HEK293 (cell line): ENCODE measurements around the gene TRAFD1.

Experiments used
- GFI1B ChIP-seq: fragments of 450-650 bp; formaldehyde crosslinking; IDR thresholded peaks from 2 replicates; pipeline ENCODE4 v1.5.1; 2016; ENCODE audit warnings: missing biosample characterization, missing genetic modification characterization
- MZF1 ChIP-seq: fragments of 450-650 bp; formaldehyde crosslinking; IDR thresholded peaks from 2 replicates; pipeline ENCODE4 v1.5.1; 2017; ENCODE audit warnings: missing biosample characterization, missing genetic modification characterization, borderline replicate concordance
- OSR2 ChIP-seq: fragments of 450-650 bp; formaldehyde crosslinking; IDR thresholded peaks from 2 replicates; pipeline ENCODE4 v1.5.1; 2016; ENCODE audit warnings: missing biosample characterization, missing genetic modification characterization
- SCRT1 ChIP-seq: fragments of 450-650 bp; formaldehyde crosslinking; IDR thresholded peaks from 2 replicates; pipeline ENCODE4 v1.5.1; 2016; ENCODE audit warnings: missing biosample characterization, missing genetic modification characterization, borderline replicate concordance
- ZBTB17 ChIP-seq: fragments of 450-650 bp; formaldehyde crosslinking; IDR thresholded peaks from 2 replicates; pipeline ENCODE4 v1.5.1; 2016; ENCODE audit warnings: missing biosample characterization, missing genetic modification characterization
- ZFP69B ChIP-seq: fragments of 450-650 bp; formaldehyde crosslinking; IDR thresholded peaks from 2 replicates; pipeline ENCODE4 v1.5.1; 2016; ENCODE audit warnings: missing biosample characterization, missing genetic modification characterization
- ZNF132 ChIP-seq: fragments of 450-650 bp; formaldehyde crosslinking; IDR thresholded peaks from 2 replicates; pipeline ENCODE4 v1.5.1; 2017; ENCODE audit warnings: missing biosample characterization, missing genetic modification characterization, borderline replicate concordance
- ZNF155 ChIP-seq: fragments of 450-650 bp; formaldehyde crosslinking; IDR thresholded peaks from 2 replicates; pipeline ENCODE4 v1.5.1; 2016; ENCODE audit warnings: missing biosample characterization, missing genetic modification characterization
- ZNF174 ChIP-seq: fragments of 450-650 bp; formaldehyde crosslinking; IDR thresholded peaks from 2 replicates; pipeline ENCODE4 v1.5.0; 2017; ENCODE audit warnings: missing biosample characterization, mild to moderate bottlenecking, missing genetic modification characterization
- ZNF426 ChIP-seq: fragments of 450-650 bp; formaldehyde crosslinking; IDR thresholded peaks from 2 replicates; pipeline ENCODE4 v1.5.1; 2017; ENCODE audit warnings: missing biosample characterization, missing genetic modification characterization, mild to moderate bottlenecking, inconsistent platforms, moderate library complexity
- ZNF473 ChIP-seq: fragments of 450-650 bp; formaldehyde crosslinking; IDR thresholded peaks from 2 replicates; pipeline ENCODE4 v1.5.1; 2017; ENCODE audit warnings: missing biosample characterization, missing genetic modification characterization
- ZNF600 ChIP-seq: fragments of 450-650 bp; formaldehyde crosslinking; IDR thresholded peaks from 2 replicates; pipeline ENCODE4 v1.5.1; 2016; ENCODE audit warnings: missing biosample characterization, missing genetic modification characterization
- ZNF664 ChIP-seq: fragments of 450-650 bp; formaldehyde crosslinking; IDR thresholded peaks from 2 replicates; pipeline ENCODE4 v1.5.1; 2016; ENCODE audit warnings: missing biosample characterization, missing genetic modification characterization
- ZNF670 ChIP-seq: fragments of 450-650 bp; formaldehyde crosslinking; IDR thresholded peaks from 2 replicates; pipeline ENCODE4 v1.5.1; 2016; ENCODE audit warnings: missing biosample characterization, missing genetic modification characterization, low read depth
- ZNF677 ChIP-seq: fragments of 450-650 bp; IDR thresholded peaks from 2 replicates; pipeline ENCODE4 v1.5.0; 2018; ENCODE audit warnings: missing biosample characterization, mild to moderate bottlenecking, missing genetic modification characterization, moderate library complexity
- ZNF791 ChIP-seq: fragments of 450-650 bp; formaldehyde crosslinking; IDR thresholded peaks from 2 replicates; pipeline ENCODE4 v1.5.1; 2016; ENCODE audit warnings: missing biosample characterization, missing genetic modification characterization
- ZNF837 ChIP-seq: fragments of 450-650 bp; formaldehyde crosslinking; IDR thresholded peaks from 2 replicates; pipeline ENCODE4 v1.5.1; 2016; ENCODE audit warnings: missing biosample characterization, missing genetic modification characterization
- ZNF843 ChIP-seq: fragments of 450-650 bp; formaldehyde crosslinking; IDR thresholded peaks from 2 replicates; pipeline ENCODE4 v1.5.1; 2016; ENCODE audit warnings: missing biosample characterization, missing genetic modification characterization
- TF ChIP-seq, protein P1 (sequence below): fragments of 450-650 bp; formaldehyde crosslinking; IDR thresholded peaks from 2 replicates; pipeline ENCODE4 v1.5.1; 2016; ENCODE audit warnings: missing biosample characterization, missing genetic modification characterization
- TF ChIP-seq, protein P2 (sequence below): fragments of 450-650 bp; formaldehyde crosslinking; IDR thresholded peaks from 2 replicates; pipeline ENCODE4 v1.5.1; 2017; ENCODE audit warnings: missing biosample characterization, missing genetic modification characterization
- TF ChIP-seq, protein P3 (sequence below): fragments of 450-650 bp; formaldehyde crosslinking; IDR thresholded peaks from 2 replicates; pipeline ENCODE4 v1.5.1; 2016; ENCODE audit warnings: missing biosample characterization, missing genetic modification characterization
- TF ChIP-seq, protein P4 (sequence below): fragments of 450-650 bp; formaldehyde crosslinking; IDR thresholded peaks from 2 replicates; pipeline ENCODE4 v1.5.1; 2017; ENCODE audit warnings: missing biosample characterization, mild to moderate bottlenecking, missing genetic modification characterization, moderate library complexity
- TF ChIP-seq, protein P5 (sequence below): fragments of 450-650 bp; formaldehyde crosslinking; IDR thresholded peaks from 2 replicates; pipeline ENCODE4 v1.5.1; 2016; ENCODE audit warnings: missing biosample characterization, missing genetic modification characterization
- TF ChIP-seq, protein P6 (sequence below): IDR thresholded peaks from 2 replicates; pipeline ENCODE4 v1.6.1; 2011; ENCODE audit warnings: mild to moderate bottlenecking, low read depth, low read length, borderline replicate concordance

The TRAFD1 gene

DNA sequence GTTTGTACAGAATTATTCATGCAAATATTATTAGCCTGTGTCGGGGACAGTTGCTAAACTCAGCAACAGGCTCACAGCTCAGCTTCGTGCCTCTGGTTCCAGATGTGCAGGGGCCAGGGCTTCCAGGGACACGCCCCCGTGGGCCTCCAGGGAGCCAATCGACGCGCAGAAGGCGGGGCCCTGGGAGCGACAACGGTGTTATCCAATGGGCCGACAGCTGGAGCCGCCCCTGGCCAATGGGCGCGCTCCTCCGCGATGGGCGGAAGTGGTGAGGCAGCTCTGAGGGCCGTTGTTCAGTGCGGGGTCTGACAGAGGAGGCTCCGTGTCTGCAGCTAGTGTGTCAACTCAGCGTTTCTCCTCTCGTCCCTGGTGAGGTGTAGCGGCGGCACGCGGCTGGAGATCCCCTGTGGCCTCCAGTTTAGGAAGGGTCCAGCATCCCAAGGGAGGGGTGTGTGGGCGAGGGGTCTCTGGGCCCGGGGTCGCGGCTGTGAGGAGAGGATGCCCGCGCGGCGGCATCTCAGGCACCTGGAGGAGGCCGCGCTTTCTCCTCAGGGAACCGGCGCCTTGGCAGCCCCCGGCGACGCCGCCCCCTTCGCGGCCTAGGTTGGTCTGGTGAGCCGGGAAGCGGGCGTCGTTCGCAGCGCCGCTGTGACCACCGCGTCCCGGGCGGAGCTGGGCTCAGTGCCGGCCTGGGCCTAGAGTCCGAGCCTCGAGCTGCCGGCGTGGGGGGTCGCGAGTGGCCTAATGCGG, at the start of gene TRAFD1 (continued):
- TF ChIP-seq, protein P1, sequence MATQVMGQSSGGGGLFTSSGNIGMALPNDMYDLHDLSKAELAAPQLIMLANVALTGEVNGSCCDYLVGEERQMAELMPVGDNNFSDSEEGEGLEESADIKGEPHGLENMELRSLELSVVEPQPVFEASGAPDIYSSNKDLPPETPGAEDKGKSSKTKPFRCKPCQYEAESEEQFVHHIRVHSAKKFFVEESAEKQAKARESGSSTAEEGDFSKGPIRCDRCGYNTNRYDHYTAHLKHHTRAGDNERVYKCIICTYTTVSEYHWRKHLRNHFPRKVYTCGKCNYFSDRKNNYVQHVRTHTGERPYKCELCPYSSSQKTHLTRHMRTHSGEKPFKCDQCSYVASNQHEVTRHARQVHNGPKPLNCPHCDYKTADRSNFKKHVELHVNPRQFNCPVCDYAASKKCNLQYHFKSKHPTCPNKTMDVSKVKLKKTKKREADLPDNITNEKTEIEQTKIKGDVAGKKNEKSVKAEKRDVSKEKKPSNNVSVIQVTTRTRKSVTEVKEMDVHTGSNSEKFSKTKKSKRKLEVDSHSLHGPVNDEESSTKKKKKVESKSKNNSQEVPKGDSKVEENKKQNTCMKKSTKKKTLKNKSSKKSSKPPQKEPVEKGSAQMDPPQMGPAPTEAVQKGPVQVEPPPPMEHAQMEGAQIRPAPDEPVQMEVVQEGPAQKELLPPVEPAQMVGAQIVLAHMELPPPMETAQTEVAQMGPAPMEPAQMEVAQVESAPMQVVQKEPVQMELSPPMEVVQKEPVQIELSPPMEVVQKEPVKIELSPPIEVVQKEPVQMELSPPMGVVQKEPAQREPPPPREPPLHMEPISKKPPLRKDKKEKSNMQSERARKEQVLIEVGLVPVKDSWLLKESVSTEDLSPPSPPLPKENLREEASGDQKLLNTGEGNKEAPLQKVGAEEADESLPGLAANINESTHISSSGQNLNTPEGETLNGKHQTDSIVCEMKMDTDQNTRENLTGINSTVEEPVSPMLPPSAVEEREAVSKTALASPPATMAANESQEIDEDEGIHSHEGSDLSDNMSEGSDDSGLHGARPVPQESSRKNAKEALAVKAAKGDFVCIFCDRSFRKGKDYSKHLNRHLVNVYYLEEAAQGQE (tag by site-specific recombination): no peak
- TF ChIP-seq SCRT1 (tag by site-specific recombination) (peak; percentile 84), MZF1 (tag by site-specific recombination) (no peak), ZNF837 (tag by site-specific recombination) (no peak), ZNF155 (tag by site-specific recombination) (no peak), ZNF132 (no peak), ZNF664 (tag by site-specific recombination) (no peak), ZNF174 (tag by site-specific recombination) (no peak), ZFP69B (tag by site-specific recombination) (no peak), GFI1B (tag by site-specific recombination) (no peak), ZNF670 (tag by site-specific recombination) (no peak), OSR2 (no peak), ZNF426 (tag by site-specific recombination) (no peak), ZNF843 (tag by site-specific recombination) (peak; percentile 73), ZBTB17 (tag by site-specific recombination) (peak; percentile 86), ZNF677 (tag by site-specific recombination) (no peak), ZNF600 (tag by site-specific recombination) (peak; percentile 83), ZNF791 (no peak), ZNF473 (no peak)
- TF ChIP-seq, protein P2, sequence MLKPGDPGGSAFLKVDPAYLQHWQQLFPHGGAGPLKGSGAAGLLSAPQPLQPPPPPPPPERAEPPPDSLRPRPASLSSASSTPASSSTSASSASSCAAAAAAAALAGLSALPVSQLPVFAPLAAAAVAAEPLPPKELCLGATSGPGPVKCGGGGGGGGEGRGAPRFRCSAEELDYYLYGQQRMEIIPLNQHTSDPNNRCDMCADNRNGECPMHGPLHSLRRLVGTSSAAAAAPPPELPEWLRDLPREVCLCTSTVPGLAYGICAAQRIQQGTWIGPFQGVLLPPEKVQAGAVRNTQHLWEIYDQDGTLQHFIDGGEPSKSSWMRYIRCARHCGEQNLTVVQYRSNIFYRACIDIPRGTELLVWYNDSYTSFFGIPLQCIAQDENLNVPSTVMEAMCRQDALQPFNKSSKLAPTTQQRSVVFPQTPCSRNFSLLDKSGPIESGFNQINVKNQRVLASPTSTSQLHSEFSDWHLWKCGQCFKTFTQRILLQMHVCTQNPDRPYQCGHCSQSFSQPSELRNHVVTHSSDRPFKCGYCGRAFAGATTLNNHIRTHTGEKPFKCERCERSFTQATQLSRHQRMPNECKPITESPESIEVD (tag by site-specific recombination): no peak
- TF ChIP-seq, protein P3, sequence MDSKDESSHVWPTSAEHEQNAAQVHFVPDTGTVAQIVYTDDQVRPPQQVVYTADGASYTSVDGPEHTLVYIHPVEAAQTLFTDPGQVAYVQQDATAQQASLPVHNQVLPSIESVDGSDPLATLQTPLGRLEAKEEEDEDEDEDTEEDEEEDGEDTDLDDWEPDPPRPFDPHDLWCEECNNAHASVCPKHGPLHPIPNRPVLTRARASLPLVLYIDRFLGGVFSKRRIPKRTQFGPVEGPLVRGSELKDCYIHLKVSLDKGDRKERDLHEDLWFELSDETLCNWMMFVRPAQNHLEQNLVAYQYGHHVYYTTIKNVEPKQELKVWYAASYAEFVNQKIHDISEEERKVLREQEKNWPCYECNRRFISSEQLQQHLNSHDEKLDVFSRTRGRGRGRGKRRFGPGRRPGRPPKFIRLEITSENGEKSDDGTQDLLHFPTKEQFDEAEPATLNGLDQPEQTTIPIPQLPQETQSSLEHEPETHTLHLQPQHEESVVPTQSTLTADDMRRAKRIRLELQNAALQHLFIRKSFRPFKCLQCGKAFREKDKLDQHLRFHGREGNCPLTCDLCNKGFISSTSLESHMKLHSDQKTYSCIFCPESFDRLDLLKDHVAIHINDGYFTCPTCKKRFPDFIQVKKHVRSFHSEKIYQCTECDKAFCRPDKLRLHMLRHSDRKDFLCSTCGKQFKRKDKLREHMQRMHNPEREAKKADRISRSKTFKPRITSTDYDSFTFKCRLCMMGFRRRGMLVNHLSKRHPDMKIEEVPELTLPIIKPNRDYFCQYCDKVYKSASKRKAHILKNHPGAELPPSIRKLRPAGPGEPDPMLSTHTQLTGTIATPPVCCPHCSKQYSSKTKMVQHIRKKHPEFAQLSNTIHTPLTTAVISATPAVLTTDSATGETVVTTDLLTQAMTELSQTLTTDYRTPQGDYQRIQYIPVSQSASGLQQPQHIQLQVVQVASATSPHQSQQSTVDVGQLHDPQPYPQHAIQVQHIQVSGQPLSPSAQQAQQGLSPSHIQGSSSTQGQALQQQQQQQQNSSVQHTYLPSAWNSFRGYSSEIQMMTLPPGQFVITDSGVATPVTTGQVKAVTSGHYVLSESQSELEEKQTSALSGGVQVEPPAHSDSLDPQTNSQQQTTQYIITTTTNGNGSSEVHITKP (tag by site-specific recombination): 0 out of 2 replicates have a peak, but pooled peaks have one; percentile 22
- TF ChIP-seq, protein P4, sequence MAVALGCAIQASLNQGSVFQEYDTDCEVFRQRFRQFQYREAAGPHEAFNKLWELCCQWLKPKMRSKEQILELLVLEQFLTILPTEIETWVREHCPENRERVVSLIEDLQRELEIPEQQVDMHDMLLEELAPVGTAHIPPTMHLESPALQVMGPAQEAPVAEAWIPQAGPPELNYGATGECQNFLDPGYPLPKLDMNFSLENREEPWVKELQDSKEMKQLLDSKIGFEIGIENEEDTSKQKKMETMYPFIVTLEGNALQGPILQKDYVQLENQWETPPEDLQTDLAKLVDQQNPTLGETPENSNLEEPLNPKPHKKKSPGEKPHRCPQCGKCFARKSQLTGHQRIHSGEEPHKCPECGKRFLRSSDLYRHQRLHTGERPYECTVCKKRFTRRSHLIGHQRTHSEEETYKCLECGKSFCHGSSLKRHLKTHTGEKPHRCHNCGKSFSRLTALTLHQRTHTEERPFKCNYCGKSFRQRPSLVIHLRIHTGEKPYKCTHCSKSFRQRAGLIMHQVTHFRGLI (tag by site-specific recombination): no peak
- TF ChIP-seq, protein P5, sequence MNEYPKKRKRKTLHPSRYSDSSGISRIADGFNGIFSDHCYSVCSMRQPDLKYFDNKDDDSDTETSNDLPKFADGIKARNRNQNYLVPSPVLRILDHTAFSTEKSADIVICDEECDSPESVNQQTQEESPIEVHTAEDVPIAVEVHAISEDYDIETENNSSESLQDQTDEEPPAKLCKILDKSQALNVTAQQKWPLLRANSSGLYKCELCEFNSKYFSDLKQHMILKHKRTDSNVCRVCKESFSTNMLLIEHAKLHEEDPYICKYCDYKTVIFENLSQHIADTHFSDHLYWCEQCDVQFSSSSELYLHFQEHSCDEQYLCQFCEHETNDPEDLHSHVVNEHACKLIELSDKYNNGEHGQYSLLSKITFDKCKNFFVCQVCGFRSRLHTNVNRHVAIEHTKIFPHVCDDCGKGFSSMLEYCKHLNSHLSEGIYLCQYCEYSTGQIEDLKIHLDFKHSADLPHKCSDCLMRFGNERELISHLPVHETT (tag by site-specific recombination): peak; percentile 35; the same call in 1 of the 2 replicates
- TF ChIP-seq, protein P6, sequence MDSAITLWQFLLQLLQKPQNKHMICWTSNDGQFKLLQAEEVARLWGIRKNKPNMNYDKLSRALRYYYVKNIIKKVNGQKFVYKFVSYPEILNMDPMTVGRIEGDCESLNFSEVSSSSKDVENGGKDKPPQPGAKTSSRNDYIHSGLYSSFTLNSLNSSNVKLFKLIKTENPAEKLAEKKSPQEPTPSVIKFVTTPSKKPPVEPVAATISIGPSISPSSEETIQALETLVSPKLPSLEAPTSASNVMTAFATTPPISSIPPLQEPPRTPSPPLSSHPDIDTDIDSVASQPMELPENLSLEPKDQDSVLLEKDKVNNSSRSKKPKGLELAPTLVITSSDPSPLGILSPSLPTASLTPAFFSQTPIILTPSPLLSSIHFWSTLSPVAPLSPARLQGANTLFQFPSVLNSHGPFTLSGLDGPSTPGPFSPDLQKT: no peak
